ENCODE measurements around the gene SCNN1G. TPM values are rescaled to one million over a fixed set of nuclear protein-coding genes. Genes with fewer than 3 reads are reported as not detected.

The SCNN1G gene
- total and polyA plus RNA-seq, 2 donors (not counting 3 experiments of a cell fraction or from before 2014, with no cell fraction given) = not detected

- no peak for DNase-seq (ENCODE audit: low read depth, low spot score)
- no TSS peak for BruUV-seq (replicated peaks)
Measured at GRCh38 chr16:23160574-23160973, 22.0 kb upstream of the SCNN1G start.

More at GRCh38 chr16:23160574-23160973, 22.0 kb upstream of the SCNN1G start:
- H3K4me2 ChIP-seq (ENCODE audit: insufficient read depth, low read length) = no peak overlapping the region
- ChIA-PET POLR2A (no interaction called here), CTCF (no interaction called here)
- H3K4me3 ChIP-seq (replicated peaks in 1 of 3; ENCODE audit: insufficient read depth in 1 of 3, low read depth in 1 of 3, low read length in 3 of 3) = no peak overlapping the region
- dilution Hi-C loops (cut with MboI; ENCODE audit: extremely low pct_ligation_motif_present, low sequenced_read_pairs) (no loop called here), intact Hi-C loops (cut with micrococcal nuclease) (no loop called here)
- H3K9me3 ChIP-seq (replicated peaks; ENCODE audit: control insufficient read depth, insufficient read depth, low read length) = no peaks in the 10 kb centered on the region
- no peaks in the 10 kb centered on the region for H3K79me2 ChIP-seq (ENCODE audit: control insufficient read depth, insufficient read depth, low read length)
- no peak for FAIRE-seq
- H3K27ac ChIP-seq (ENCODE audit: insufficient read depth, low read depth, low read length) = no peak overlapping the region
- H3K9me1 ChIP-seq (replicated peaks; ENCODE audit: control insufficient read depth, extremely low read depth, insufficient read depth, low read length) = no peaks in the 10 kb centered on the region
- peaks cover 5 to 8% of the 10 kb centered on the region in 2 experiments for H3K27me3 ChIP-seq (ENCODE audit: control insufficient read depth in 2 of 2, insufficient read depth in 2 of 2, low read length in 2 of 2)
- no peaks in the 10 kb centered on the region for H3K36me3 ChIP-seq (ENCODE audit: control insufficient read depth in 2 of 2, extremely low read depth in 1 of 2, insufficient read depth in 2 of 2, low read length in 2 of 2)
- no peak overlapping the region for H2AFZ ChIP-seq (ENCODE audit: low read depth, low read length)
- no peak overlapping the region for H3K9ac ChIP-seq (replicated peaks; ENCODE audit: extremely low read depth, insufficient read depth, low read length)
- no peak for TF ChIP-seq POLR2A (IDR thresholded peaks at IDR 0.05; ENCODE audit: low read depth, low read length)
- TF ChIP-seq MAX (IDR thresholded peaks at IDR 0.05; ENCODE audit: insufficient read depth, insufficient read length) = no peak
- TF ChIP-seq CTCF (IDR thresholded peaks at IDR 0.05; ENCODE audit: extremely low read depth in 1 of 2, insufficient read depth in 1 of 2, low read depth in 1 of 2, low read length in 2 of 2) = no peak
- TF ChIP-seq EZH2 (IDR thresholded peaks at IDR 0.05; ENCODE audit: borderline replicate concordance, low read depth, low read length, severe bottlenecking) = no peak
- TF ChIP-seq FOS (IDR thresholded peaks at IDR 0.05; ENCODE audit: borderline replicate concordance, insufficient read depth, low read length) = no peak
- no peak for TF ChIP-seq POLR2AphosphoS5 (IDR thresholded peaks at IDR 0.05; ENCODE audit: insufficient read depth, low read depth, low read length)
- no peaks in the 10 kb centered on the region for H3K4me1 ChIP-seq (ENCODE audit: control insufficient read depth, extremely low read depth, insufficient read depth, low read length)
- H4K20me1 ChIP-seq (replicated peaks; ENCODE audit: control insufficient read depth, extremely low read depth, insufficient read depth, low read length) = no peaks in the 10 kb centered on the region
